Right kidney (tissue), 1 donor: ENCODE results near the gene DPP9.
"Not testable (repeated sequence)": the region's sequence is repeated elsewhere in the genome, so short reads cannot be mapped to it uniquely, and the experiment has no call there.

ENCODE experiments used
- DNase-seq: peaks from one replicate; pipeline ENCODE4 v3.0.0-alpha.2; 2016

The DPP9 gene

GRCh38 chr19:4740092-4740491 lies 16.4 kb upstream of the DPP9 start:
- DNase-seq, result no peak

- DNase-seq, result no peak
Measured at GRCh38 chr19:4738734-4739133, 15.1 kb upstream of the DPP9 start.

- no peak for DNase-seq
Measured at GRCh38 chr19:4737955-4738600, 14.4 kb upstream of the DPP9 start.

GRCh38 chr19:4733755-4734345 lies 10.2 kb upstream of the DPP9 start:
- DNase-seq, result no peak

- peak; percentile 30 for DNase-seq
Measured at GRCh38 chr19:4732680-4733114, 9.1 kb upstream of the DPP9 start.

GRCh38 chr19:4730740-4731171 lies 7.1 kb upstream of the DPP9 start:
- DNase-seq, result no peak

- no peak for DNase-seq
Measured at GRCh38 chr19:4728871-4729270, 5.2 kb upstream of the DPP9 start.

- no peak for DNase-seq
Measured at GRCh38 chr19:4722671-4723594, 709 bp downstream of the DPP9 start.

- DNase-seq, result no peak
Measured at GRCh38 chr19:4721196-4721595, 2.4 kb downstream of the DPP9 start.

- DNase-seq, result no peak
Measured at GRCh38 chr19:4720037-4720700, 3.5 kb downstream of the DPP9 start.

GRCh38 chr19:4719499-4719866 lies 4.2 kb downstream of the DPP9 start:
- no peak for DNase-seq

- DNase-seq, result no peak
Measured at GRCh38 chr19:4717966-4718701, 5.5 kb downstream of the DPP9 start.

- DNase-seq, result no peak
Measured at GRCh38 chr19:4717191-4717965, 6.3 kb downstream of the DPP9 start.

- DNase-seq, result no peak
Measured at GRCh38 chr19:4715529-4716221, 8.0 kb downstream of the DPP9 start.

- not testable (repeated sequence) for DNase-seq
Measured at GRCh38 chr19:4715178-4715528, 8.5 kb downstream of the DPP9 start.

- DNase-seq, result no peak
Measured at GRCh38 chr19:4714016-4714415, 9.6 kb downstream of the DPP9 start.

GRCh38 chr19:4713384-4713951 lies 10.2 kb downstream of the DPP9 start:
- no peak for DNase-seq

GRCh38 chr19:4712771-4713170 lies 10.9 kb downstream of the DPP9 start:
- no peak for DNase-seq

- DNase-seq, result no peak
Measured at GRCh38 chr19:4711211-4711610, 12.4 kb downstream of the DPP9 start.

- no peak for DNase-seq
Measured at GRCh38 chr19:4710281-4710600, 13.4 kb downstream of the DPP9 start.
